TTC549 (cell line): ENCODE results near the gene KBTBD13.
"Not testable (repeated sequence)": the region's sequence is repeated elsewhere in the genome, so short reads cannot be mapped to it uniquely, and the experiment has no call there.

ENCODE experiments used
- FAIRE-seq: peaks from 2 replicates; lab custom pipeline; 2012; peaks lifted over from hg19 to GRCh38; lab: Jason Lieb, UNC

Gene KBTBD13

GRCh38 chr15:65069779-65070546 is 6.6 kb upstream of the KBTBD13 start:
- FAIRE-seq, result no peak

DNA sequence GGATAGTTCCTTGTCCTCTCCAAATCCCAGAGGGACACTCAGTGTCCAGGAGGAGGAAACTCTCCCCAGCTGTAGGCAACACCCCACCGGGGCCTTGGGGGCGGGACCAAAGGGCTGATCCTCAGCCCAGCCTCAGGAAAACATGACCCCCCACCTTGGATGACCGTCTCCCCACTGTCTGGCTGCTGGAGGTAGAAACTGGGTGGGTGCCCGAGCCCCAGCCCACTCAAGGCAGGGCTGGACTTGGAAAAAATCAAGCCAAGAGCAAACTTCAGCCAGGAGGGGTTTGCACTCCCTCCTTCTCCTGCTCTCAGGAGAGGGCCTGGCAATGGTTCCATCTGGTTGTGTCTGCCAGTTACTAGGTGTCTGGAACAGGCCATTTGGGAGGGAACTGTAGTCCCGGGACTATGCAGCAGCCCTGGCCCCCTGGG is 5.2 kb upstream of the KBTBD13 start:
- FAIRE-seq, result no peak

DNA sequence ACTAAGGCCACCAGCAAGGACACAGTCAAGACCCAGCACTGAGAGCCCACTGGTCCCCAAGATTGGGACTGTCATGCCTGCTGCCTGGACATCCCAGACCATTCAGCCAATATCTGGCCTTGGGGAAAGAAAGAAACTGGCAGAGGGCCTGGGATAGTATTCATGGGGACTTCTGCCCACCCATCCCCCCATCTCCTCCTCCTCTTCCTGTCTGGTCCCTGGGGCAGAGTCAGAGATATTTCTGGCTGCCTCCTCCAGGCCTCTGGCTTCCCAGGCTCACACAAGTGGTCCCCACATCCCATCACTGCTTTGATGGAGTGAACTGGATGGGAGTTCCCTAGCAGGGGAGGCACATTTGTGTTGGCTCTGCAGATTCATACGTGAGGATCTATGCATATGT is 4.5 kb upstream of the KBTBD13 start:
- FAIRE-seq, result no peak

DNA sequence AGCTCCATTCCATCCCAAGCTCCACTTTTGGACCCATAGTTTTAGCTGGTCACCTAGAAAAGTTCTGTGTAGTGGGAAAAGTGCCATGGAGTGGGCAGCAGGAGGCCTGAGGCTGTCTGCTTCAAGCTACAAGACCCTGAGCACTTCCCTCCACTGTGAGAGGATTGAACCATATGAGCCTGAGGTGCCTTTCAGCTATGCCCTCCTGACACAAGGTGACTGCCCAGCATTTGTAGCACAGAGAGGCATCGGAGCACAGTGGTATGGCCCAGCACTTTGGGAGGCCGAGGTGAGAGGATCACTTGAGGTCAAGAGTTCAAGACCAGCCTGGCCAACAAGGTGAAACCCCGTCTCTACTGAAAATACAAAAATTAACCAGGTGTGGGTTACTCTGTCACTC is 3.9 kb upstream of the KBTBD13 start:
- FAIRE-seq, result no peak

- not testable (repeated sequence) for FAIRE-seq
Observed at GRCh38 chr15:65074946-65075345, 1.6 kb upstream of the KBTBD13 start.

DNA sequence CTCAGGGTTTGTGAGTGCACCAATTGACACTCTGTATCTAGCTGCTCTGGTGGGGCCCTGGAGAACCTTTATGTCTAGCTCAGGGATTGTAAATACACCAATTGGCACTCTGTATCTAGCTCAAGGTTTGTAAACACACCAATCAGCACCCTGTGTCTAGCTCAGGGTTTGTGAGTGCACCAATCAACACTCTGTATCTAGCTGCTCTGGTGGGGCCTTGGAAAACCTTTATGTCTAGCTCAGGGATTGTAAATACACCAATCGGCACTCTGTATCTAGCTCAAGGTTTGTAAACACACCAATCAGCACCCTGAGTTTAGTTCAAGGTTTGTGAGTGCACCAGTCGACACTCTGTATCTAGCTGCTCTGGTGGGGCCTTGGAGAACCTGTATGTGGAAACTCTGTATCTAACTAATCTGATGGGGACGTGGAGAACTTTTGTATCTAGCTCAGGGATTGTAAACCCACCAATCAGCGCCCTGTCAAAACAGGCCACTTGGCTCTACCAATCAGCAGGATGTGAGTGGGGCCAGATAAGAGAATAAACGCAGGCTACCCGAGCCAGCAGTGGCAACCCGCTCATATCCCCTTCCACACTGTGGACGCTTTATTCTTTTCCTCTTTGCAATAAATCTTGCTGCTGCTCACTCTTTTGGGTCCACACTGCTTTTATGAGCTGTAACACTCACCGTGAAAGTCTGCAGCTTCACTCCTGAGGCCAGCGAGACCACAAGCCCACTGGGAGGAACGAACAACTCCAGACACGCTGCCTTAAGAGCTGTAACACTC is 745 bp upstream of the KBTBD13 start:
- FAIRE-seq, result not testable (repeated sequence)

DNA sequence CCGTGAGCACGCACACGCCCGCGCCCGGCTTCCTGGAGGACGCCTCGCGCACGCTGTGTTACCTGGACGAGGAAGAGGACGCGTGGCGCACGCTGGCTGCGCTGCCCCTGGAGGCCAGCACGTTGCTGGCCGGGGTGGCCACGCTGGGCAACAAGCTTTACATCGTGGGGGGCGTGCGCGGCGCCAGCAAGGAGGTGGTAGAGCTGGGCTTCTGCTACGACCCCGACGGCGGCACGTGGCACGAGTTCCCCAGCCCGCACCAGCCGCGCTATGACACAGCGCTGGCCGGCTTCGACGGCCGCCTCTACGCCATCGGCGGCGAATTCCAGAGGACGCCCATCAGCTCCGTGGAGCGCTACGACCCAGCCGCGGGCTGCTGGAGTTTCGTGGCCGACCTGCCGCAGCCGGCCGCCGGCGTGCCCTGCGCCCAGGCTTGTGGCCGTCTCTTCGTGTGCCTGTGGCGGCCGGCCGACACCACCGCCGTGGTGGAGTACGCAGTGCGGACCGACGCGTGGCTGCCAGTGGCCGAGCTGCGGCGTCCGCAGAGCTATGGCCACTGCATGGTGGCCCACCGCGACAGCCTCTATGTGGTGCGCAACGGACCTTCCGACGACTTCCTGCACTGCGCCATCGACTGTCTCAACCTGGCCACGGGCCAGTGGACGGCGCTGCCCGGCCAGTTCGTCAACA is 890 bp downstream of the KBTBD13 start:
- FAIRE-seq, result no peak

DNA sequence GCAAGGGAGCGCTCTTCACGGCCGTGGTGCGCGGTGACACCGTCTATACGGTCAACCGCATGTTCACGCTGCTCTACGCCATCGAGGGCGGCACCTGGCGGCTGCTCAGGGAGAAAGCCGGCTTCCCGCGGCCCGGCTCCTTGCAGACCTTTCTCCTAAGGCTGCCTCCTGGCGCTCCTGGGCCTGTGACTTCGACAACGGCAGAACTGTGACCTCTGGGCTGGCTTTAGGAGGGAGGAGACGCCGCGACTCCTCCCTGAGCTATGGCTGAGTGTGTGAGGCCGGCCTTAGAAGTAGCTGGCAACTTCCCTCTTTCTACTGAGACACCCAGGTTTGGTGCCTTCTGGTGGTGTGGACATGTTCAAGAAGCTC is 1.4 kb downstream of the KBTBD13 start:
- no peak for FAIRE-seq

- no peak for FAIRE-seq
Observed at GRCh38 chr15:65079580-65079979, 3.0 kb downstream of the KBTBD13 start.

DNA sequence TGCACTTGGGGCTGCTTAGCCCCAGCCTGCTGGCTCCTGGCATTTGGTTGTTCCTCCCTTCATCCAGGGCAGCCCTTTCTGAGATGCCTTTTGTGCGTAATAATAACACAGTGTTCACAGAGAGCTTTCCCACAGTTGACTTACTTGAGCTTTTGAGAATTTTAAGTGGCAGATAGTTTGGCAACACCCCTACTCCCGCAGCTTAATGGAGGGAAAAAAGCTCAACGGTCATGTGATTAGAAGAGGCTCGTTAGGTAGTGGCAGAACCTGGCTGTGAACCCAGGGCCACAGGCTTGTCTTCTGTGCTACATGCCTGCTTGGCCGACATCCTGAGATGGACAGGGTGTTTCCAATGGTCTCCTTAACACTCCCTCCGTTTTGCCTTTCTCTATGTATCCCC is 4.7 kb downstream of the KBTBD13 start:
- no peak for FAIRE-seq

- FAIRE-seq, result no peak
Observed at GRCh38 chr15:65081758-65082157, 5.2 kb downstream of the KBTBD13 start.

DNA sequence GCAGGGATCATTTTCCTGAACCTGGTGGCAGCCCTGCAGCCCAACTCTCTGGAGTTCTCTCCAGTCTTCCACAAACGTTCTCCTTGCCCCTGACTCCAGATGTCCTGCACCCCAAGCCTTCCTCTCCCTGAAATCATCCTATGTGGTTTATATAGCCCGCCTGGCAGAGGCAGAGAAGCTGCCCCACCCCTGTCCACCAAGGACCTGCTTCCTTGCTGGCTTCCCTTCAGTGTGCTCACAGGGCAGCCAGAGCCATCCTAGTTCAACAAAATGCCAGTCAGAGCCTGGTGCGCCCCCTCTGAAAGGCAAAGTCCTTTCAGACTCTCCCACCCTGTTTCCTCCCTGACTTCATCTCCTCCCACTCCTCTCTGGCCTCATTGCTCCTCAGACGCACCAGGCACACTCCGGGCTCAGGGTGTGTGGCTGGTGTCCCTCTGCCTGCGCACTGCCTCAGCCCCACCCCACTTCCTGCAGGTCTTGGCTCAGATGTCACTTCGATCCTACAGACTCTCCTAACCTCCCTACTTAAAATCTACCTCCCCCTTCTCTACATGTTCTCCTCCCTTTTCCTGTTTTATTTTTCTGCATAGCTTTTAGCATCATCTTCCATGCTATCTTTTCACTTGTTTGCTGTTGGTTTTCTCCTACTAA is 5.9 kb downstream of the KBTBD13 start:
- no peak for FAIRE-seq

- FAIRE-seq, result no peak
Observed at GRCh38 chr15:65083262-65083701, 6.7 kb downstream of the KBTBD13 start.

DNA sequence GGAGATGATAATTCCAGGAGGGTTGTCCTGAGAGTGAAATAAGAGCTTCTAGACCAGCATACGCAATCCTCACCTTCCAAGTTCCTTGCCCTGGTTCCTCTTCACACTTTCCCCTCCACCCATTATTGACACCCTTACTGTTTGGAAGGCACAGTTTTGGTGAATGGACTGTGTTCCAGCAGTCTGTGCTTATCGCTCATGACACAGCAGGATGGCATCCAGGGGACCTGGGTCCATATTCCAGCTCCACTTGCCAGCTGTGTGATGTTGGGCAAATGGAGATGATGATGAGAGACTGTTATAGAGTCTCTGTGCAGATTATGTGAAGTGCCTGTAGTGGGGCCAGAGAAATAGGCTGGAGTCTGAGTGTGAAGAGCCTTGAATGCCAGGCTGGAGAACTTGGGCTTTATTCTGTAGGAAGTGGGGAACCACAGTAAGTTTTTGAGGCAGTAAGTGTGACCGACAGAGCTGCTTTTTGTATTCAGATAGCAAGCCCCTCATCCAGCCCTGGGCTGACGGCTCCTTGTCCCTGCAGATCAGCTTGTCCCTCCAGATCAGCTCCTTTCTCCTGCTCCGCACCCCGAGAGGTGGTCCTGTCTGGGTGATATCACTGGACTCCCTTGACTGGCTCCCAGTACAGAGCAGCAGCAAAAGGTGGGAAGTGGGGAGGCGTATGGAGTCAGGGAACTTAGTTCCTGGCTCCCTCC is 8.1 kb downstream of the KBTBD13 start:
- no peak for FAIRE-seq

DNA sequence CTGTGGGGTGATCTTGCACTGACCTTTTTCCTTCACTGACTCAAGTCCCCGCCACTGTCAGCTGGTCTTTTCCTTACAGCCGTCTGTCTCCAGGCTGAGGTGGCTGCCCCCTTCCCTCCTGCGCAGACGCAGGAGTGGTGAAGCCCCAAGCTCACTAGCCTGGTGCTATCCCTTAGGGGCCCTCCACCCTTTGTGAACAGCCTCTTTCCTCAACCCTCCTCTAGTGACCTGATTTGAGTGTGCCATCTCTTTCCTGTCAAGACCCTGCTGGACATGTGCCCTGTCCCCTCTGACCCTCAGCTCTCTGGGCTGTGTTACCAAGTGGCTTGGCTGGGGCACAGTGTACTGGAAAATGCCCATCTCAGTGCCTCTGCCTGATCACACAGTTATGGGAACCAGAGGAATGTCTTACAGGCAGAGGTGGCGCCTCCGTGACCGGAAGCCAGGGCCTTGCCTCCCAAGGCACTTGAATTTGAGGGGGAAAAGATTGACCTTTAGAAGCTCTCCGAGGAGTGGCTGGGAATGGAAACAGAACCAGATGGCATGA is 8.7 kb downstream of the KBTBD13 start:
- FAIRE-seq, result no peak

- no peak for FAIRE-seq
Observed at GRCh38 chr15:65085990-65086679, 9.6 kb downstream of the KBTBD13 start.

- FAIRE-seq, result no peak
Observed at GRCh38 chr15:65086680-65087111, 10.2 kb downstream of the KBTBD13 start.

DNA sequence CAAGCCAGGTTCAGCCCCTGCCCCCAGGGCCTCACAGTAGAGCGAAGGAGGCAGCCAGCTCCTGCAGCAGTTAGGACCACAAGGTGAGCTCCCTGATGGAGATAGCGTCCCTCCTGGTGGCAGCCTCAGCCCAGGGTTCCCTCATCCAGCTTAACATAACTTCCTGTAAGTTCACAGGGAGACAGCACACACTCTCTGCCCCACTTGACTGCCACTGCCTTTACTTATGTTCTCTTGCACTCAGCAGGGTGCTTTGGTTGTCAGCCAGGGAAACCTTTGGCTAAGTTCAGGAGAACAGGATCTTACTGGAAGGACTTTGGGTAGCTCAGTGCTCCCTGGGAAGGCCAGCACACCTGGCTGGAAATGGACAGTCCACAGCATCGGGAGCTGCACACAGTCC is 10.9 kb downstream of the KBTBD13 start:
- no peak for FAIRE-seq

GRCh38 chr15:65087873-65088642 is 11.5 kb downstream of the KBTBD13 start:
- FAIRE-seq, result no peak

GRCh38 chr15:65088643-65089021 is 12.1 kb downstream of the KBTBD13 start:
- FAIRE-seq, result no peak
